Panc1 (cell line): Measurements from ENCODE around the gene FKBP9.

Experiments used
- POLR2AphosphoS5 ChIP-seq: IDR thresholded peaks from 2 replicates; pipeline ENCODE4 v1.6.1; 2012; ENCODE audit warnings: mild to moderate bottlenecking, low read depth, low read length, moderate library complexity
- SIN3A ChIP-seq: IDR thresholded peaks from 2 replicates; pipeline ENCODE4 v1.6.1; 2012; ENCODE audit warnings: low read depth, mild to moderate bottlenecking, low read length, moderate library complexity, borderline replicate concordance; ENCODE audit not compliant: insufficient read depth
- TCF7L2 ChIP-seq: IDR thresholded peaks from 2 replicates; pipeline ENCODE4 v1.6.1; 2011; ENCODE audit warnings: mild to moderate bottlenecking, low read depth, low read length, inconsistent platforms
- TF ChIP-seq, protein P1 (sequence below): fragments of 450-650 bp; IDR thresholded peaks from 2 replicates; pipeline ENCODE4 v1.5.1; 2017; ENCODE audit warnings: mild to moderate bottlenecking
- TF ChIP-seq, protein P2 (sequence below), 2 experiments: IDR thresholded peaks; 2 replicates each; pipeline ENCODE4 v1.6.1; 2011 to 2012; ENCODE audit warnings: low read depth in 2 of 2, control low read depth in 1 of 2, low read length in 1 of 2, mild to moderate bottlenecking in 1 of 2, moderate library complexity in 1 of 2; ENCODE audit not compliant: insufficient read depth in 1 of 2

DNA sequence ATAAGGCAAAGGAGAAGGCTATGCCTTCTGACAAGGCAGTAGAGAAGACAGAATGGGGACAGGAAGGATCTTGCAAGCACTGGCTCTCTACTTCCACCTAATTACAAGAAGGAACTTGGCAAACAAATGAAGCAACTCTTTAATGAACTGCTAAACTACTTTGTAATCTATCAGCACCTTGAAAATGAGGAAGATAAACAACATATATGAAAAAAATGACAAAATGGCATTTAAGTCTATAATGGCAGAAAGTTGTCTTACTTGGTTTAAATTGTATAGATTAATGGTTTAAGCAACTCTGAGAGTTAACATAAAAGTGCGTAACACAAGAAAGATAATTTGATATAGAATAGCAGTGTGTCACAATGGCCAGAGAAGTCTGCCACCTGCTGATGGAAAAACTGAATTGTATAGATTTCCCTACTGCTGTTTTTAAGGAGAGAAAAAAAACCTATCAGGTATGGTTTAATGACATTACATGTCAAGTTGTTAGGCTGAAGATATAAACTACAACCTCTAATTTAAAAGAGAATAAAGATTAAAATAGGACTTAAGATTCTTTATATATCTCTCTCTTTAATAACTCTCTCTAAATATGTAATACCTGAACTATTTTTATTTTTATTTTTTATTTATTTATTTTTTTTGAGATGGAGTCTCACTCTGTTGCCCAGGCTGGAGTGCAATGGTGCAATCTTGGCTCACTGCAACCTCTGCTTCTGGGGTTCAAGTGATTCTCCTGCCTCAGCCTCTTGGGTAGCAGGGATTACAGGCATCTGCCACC, 93.5 kb downstream of the FKBP9 start:
- TF ChIP-seq, protein P1, sequence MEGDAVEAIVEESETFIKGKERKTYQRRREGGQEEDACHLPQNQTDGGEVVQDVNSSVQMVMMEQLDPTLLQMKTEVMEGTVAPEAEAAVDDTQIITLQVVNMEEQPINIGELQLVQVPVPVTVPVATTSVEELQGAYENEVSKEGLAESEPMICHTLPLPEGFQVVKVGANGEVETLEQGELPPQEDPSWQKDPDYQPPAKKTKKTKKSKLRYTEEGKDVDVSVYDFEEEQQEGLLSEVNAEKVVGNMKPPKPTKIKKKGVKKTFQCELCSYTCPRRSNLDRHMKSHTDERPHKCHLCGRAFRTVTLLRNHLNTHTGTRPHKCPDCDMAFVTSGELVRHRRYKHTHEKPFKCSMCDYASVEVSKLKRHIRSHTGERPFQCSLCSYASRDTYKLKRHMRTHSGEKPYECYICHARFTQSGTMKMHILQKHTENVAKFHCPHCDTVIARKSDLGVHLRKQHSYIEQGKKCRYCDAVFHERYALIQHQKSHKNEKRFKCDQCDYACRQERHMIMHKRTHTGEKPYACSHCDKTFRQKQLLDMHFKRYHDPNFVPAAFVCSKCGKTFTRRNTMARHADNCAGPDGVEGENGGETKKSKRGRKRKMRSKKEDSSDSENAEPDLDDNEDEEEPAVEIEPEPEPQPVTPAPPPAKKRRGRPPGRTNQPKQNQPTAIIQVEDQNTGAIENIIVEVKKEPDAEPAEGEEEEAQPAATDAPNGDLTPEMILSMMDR: peak; percentile 79; the same call in 1 of the 2 replicates
- TF ChIP-seq TCF7L2 (no peak), POLR2AphosphoS5 (no peak), SIN3A (no peak)
- TF ChIP-seq, protein P2, sequence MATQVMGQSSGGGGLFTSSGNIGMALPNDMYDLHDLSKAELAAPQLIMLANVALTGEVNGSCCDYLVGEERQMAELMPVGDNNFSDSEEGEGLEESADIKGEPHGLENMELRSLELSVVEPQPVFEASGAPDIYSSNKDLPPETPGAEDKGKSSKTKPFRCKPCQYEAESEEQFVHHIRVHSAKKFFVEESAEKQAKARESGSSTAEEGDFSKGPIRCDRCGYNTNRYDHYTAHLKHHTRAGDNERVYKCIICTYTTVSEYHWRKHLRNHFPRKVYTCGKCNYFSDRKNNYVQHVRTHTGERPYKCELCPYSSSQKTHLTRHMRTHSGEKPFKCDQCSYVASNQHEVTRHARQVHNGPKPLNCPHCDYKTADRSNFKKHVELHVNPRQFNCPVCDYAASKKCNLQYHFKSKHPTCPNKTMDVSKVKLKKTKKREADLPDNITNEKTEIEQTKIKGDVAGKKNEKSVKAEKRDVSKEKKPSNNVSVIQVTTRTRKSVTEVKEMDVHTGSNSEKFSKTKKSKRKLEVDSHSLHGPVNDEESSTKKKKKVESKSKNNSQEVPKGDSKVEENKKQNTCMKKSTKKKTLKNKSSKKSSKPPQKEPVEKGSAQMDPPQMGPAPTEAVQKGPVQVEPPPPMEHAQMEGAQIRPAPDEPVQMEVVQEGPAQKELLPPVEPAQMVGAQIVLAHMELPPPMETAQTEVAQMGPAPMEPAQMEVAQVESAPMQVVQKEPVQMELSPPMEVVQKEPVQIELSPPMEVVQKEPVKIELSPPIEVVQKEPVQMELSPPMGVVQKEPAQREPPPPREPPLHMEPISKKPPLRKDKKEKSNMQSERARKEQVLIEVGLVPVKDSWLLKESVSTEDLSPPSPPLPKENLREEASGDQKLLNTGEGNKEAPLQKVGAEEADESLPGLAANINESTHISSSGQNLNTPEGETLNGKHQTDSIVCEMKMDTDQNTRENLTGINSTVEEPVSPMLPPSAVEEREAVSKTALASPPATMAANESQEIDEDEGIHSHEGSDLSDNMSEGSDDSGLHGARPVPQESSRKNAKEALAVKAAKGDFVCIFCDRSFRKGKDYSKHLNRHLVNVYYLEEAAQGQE (IDR thresholded peaks at IDR 0.05; ENCODE audit: insufficient read depth in 1 of 2, low read depth in 2 of 2, low read length in 1 of 2): no peak
